ENCODE data around the gene CARMIL3.

The CARMIL3 gene

GRCh38 chr14:24095271-24096068, 43.7 kb downstream of the CARMIL3 start:
- TF ChIP-seq CTCF (IDR thresholded peaks at IDR 0.05; ENCODE audit: low read depth, low read length), result no peak
- DNase-seq (ENCODE audit: extremely low read depth, low read depth), result peak; percentile 40

- no peak for DNase-seq (ENCODE audit: extremely low read depth, low read depth)
- TF ChIP-seq CTCF (IDR thresholded peaks at IDR 0.05; ENCODE audit: low read depth, low read length), result no peak
These were observed 44.9 kb downstream of the CARMIL3 start for GRCh38 chr14:24096545-24097181.

- DNase-seq (ENCODE audit: extremely low read depth, low read depth), result no peak
- TF ChIP-seq CTCF (IDR thresholded peaks at IDR 0.05; ENCODE audit: low read depth, low read length), result no peak
These were observed 46.6 kb downstream of the CARMIL3 start for GRCh38 chr14:24098229-24098926.

- no peak for TF ChIP-seq CTCF (IDR thresholded peaks at IDR 0.05; ENCODE audit: low read depth, low read length)
- no peak for DNase-seq (ENCODE audit: extremely low read depth, low read depth)
These were observed 47.4 kb downstream of the CARMIL3 start for GRCh38 chr14:24098927-24099813.

- DNase-seq (ENCODE audit: extremely low read depth, low read depth), result no peak
- TF ChIP-seq CTCF (IDR thresholded peaks at IDR 0.05; ENCODE audit: low read depth, low read length), result no peak
These were observed 48.6 kb downstream of the CARMIL3 start for GRCh38 chr14:24100197-24100981.

- DNase-seq (ENCODE audit: extremely low read depth, low read depth), result no peak
- no peak for TF ChIP-seq CTCF (IDR thresholded peaks at IDR 0.05; ENCODE audit: low read depth, low read length)
These were observed 49.2 kb downstream of the CARMIL3 start for GRCh38 chr14:24100982-24101494.
